SK-N-SH (cell line): ENCODE data around the gene BRINP1. TPM values are rescaled to one million over a fixed set of nuclear protein-coding genes. Genes with fewer than 3 reads are reported as not detected.

ENCODE experiments used
- CTCF ChIA-PET: fragments of 300-600, 350-600 bp; formaldehyde crosslinking; extraction: SDS; loops from one replicate; lab custom pipeline; 2021; lab: Yijun Ruan, JAX
- POLR2A ChIA-PET: fragments of 350-600 bp; sonication (Branson Sonifier 250); formaldehyde crosslinking; extraction: SDS; loops from one replicate; lab custom pipeline; 2020; ENCODE audit warnings: antibody characterized with exemption, inconsistent platforms; lab: Yijun Ruan, JAX
- DNase-seq: peaks from one replicate; pipeline ENCODE4 v3.0.0; 2012
- H2AFZ ChIP-seq: fragments of 200-600 bp; sonication (generic); 2 replicates; pipeline ENCODE4 v1.8.1; 2016; ENCODE audit warnings: antibody characterized with exemption, mild to moderate bottlenecking, low read depth
- H3F3A ChIP-seq: fragments of 200-600 bp; sonication (generic); replicated peaks from 2 replicates; pipeline ENCODE3; 2016; ENCODE audit warnings: antibody characterized with exemption, mild to moderate bottlenecking; ENCODE audit not compliant: insufficient read depth
- H3K27ac ChIP-seq, 2 experiments: fragments of 200-500 bp in 1 of 2; fragments of 200-600 bp in 1 of 2; sonication (Bioruptor generic) in 1 of 2; sonication (generic), shearing (Covaris generic) in 1 of 2; 2 replicates each; pipeline versions ENCODE4 v1.5.1 to v1.6.1; 2014 to 2016; ENCODE audit warnings: low read depth in 2 of 2, inconsistent platforms in 1 of 2, low read length in 1 of 2, mild to moderate bottlenecking in 1 of 2, mixed read lengths in 1 of 2
- H3K27me3 ChIP-seq: fragments of 200-600 bp; sonication (generic), shearing (Covaris generic); 2 replicates; pipeline ENCODE4 v1.6.1; 2016; ENCODE audit warnings: mixed run types; ENCODE audit not compliant: insufficient read depth
- H3K36me3 ChIP-seq, 2 experiments: fragments of 200-500 bp in 1 of 2; fragments of 200-600 bp in 1 of 2; sonication (Bioruptor generic) in 1 of 2; sonication (generic) in 1 of 2; replicated peaks in 1 of 2; 2 replicates each; pipeline versions ENCODE3 to v1.5.1; 2014 to 2016; ENCODE audit warnings: low read length in 1 of 2, mild to moderate bottlenecking in 1 of 2; ENCODE audit not compliant: insufficient read depth in 2 of 2, control insufficient read depth in 1 of 2
- H3K4me1 ChIP-seq, 2 experiments: fragments of 200-500 bp in 1 of 2; fragments of 200-600 bp in 1 of 2; sonication (Bioruptor generic) in 1 of 2; sonication (generic), shearing (Covaris generic) in 1 of 2; 2 replicates each; pipeline versions ENCODE4 v1.5.1 to v1.6.1; 2014 to 2016; ENCODE audit warnings: low read depth in 1 of 2, low read length in 1 of 2, mixed run types in 1 of 2; ENCODE audit not compliant: insufficient read depth in 2 of 2, control insufficient read depth in 1 of 2
- H3K4me2 ChIP-seq: fragments of 200-600 bp; sonication (generic), shearing (Covaris generic); 2 replicates; pipeline ENCODE4 v1.6.1; 2017; ENCODE audit warnings: mixed run types
- H3K4me3 ChIP-seq, 2 experiments: fragments of 200-500 bp in 1 of 2; fragments of 200-600 bp in 1 of 2; sonication (Bioruptor generic) in 1 of 2; sonication (generic), shearing (Covaris generic) in 1 of 2; 2 replicates each; pipeline versions ENCODE4 v1.5.1 to v1.8.1; 2014 to 2016; ENCODE audit warnings: low read depth in 2 of 2, inconsistent platforms in 1 of 2, low read length in 1 of 2, mild to moderate bottlenecking in 1 of 2, mixed read lengths in 1 of 2, moderate library complexity in 1 of 2
- H3K79me2 ChIP-seq: fragments of 200-600 bp; sonication (generic); 2 replicates; pipeline ENCODE4 v1.8.1; 2017; ENCODE audit warnings: mild to moderate bottlenecking; ENCODE audit not compliant: insufficient read depth
- H3K9ac ChIP-seq: fragments of 200-600 bp; sonication (generic); 2 replicates; pipeline ENCODE4 v1.6.1; 2017; ENCODE audit warnings: mixed run types
- H3K9me2 ChIP-seq: fragments of 200-600 bp; sonication (generic); 2 replicates; pipeline ENCODE4 v1.6.1; 2017; ENCODE audit warnings: mixed run types
- H3K9me3 ChIP-seq: fragments of 200-600 bp; sonication (generic); 2 replicates; pipeline ENCODE4 v1.6.1; 2017; ENCODE audit warnings: mixed run types, mild to moderate bottlenecking, moderate library complexity
- H4K20me1 ChIP-seq: fragments of 200-600 bp; sonication (generic); 2 replicates; pipeline ENCODE4 v1.6.1; 2017; ENCODE audit warnings: mild to moderate bottlenecking, mixed run types; ENCODE audit not compliant: insufficient read depth
- EZH2phosphoT487 ChIP-seq: fragments of 200-600 bp; sonication (generic); IDR thresholded peaks from 2 replicates; pipeline ENCODE4 v1.6.1; 2017; ENCODE audit warnings: low read depth, mixed run types, mild to moderate bottlenecking, antibody characterized with exemption, moderate library complexity, borderline replicate concordance
- FOXJ3 ChIP-seq: sonication (generic); formaldehyde crosslinking; IDR thresholded peaks from 2 replicates; pipeline ENCODE4 v1.5.1; 2020; ENCODE audit warnings: mild to moderate bottlenecking, missing genetic modification reagents
- FOXM1 ChIP-seq: IDR thresholded peaks from 2 replicates; pipeline ENCODE4 v1.4.0; 2012; ENCODE audit warnings: low read depth, mild to moderate bottlenecking
- IRF3 ChIP-seq: fragments of 150-350 bp; IDR thresholded peaks from 2 replicates; pipeline ENCODE4 v1.6.1; 2016; ENCODE audit warnings: mild to moderate bottlenecking, low read depth, low read length
- JUND ChIP-seq: IDR thresholded peaks from 2 replicates; pipeline ENCODE4 v1.4.0; 2012
- POLR2AphosphoS5 ChIP-seq: IDR thresholded peaks from 2 replicates; pipeline ENCODE4 v1.6.1; 2012; ENCODE audit warnings: low read depth, low read length
- RAD21 ChIP-seq: IDR thresholded peaks from 2 replicates; pipeline ENCODE4 v1.6.1; 2012; ENCODE audit warnings: mild to moderate bottlenecking, low read length
- RXRA ChIP-seq: IDR thresholded peaks from 2 replicates; pipeline ENCODE4 v1.4.0; 2012; ENCODE audit warnings: low read depth, mild to moderate bottlenecking, borderline replicate concordance
- SMC3 ChIP-seq: IDR thresholded peaks from 2 replicates; pipeline ENCODE4 v1.6.1; 2012; ENCODE audit warnings: low read depth, low read length, improper control_type of control experiment
- TAF1 ChIP-seq: IDR thresholded peaks from 2 replicates; pipeline ENCODE4 v1.6.1; 2012; ENCODE audit warnings: low read depth, mild to moderate bottlenecking, low read length, moderate library complexity, borderline replicate concordance
- USF1 ChIP-seq: IDR thresholded peaks from 2 replicates; pipeline ENCODE4 v1.4.0; 2012; ENCODE audit warnings: low read depth, borderline replicate concordance
- YY1 ChIP-seq: IDR thresholded peaks from 2 replicates; pipeline ENCODE4 v1.4.0; 2012; ENCODE audit warnings: low read depth, mild to moderate bottlenecking
- WGBS: methylation state at CpG from one replicate; pipeline ENCODE4 v1.1.6; 2017; ENCODE audit warnings: low lambda C conversion rate; 5-methylcytosine and 5-hydroxymethylcytosine counted together
- polyA plus RNA-seq, 3 experiments: library from polyadenylated mRNA; depleted of rRNA; stranded (reverse); fragments of >200 nt; gene quantifications; 2 replicates each; pipeline ENCODE4 v1.2.3, GENCODE V29; 2012

Gene BRINP1
- polyA plus RNA-seq, 1 of the 3 experiments (the other 2 are of a cell fraction): 0.41 TPM

DNA sequence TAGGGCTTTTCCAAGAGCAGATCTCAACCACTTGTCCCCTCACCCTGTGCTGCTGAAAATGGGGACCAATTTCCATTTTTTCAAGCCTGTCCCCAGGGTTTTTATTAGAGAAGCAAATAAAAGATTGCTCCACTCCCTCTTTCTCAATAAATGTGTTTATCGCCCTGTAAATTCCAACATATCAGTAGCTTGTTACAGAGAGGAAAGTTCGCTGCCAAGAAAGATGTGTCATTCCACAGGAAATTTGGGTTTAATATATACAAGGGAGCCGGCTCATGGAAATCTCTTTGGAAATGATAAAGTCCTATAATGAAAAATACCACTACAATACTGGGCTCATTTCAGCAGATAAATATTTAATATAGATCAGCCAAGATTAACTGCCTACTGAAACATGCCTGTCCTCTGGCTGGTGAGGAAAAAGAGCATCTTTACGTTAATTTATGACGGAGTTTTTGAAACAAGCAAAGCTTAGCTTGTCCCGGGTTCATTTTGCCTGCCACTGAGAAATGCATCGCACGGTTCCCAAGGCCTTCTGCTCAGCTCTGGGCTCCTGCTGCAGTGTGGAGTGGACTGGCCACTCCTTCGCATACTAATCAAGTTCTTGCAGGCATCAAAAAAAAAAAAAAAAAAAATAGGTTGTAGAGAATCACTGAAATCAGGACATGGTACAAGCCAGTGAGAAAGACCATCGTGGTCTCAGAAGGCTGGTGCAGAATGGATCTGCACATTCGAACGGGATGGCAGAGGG, 84.5 kb downstream of the BRINP1 start (continued):
- TF ChIP-seq USF1: no peak
- TF ChIP-seq FOXJ3 (CRISPR knock-in tag): no peak

DNA sequence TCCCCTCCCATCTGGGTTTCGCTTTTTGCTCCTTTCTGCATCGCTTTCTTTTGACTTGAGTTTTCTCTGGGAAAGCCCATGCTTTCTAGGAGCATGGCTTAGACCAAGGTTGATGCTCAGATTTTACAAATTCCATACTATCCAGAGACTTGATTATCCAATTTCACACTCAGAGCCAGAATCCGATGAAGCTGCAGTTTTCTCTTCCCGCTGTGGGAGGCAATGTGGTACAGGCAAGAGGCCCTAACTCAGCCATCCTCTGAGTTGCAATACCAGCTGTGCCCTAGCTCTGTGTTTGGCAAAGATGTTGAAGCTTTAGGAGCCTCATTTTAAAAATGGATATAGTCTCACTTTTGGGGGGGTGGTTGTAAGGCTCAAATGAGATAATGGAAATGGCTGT, 85.1 kb downstream of the BRINP1 start:
- no peaks in the 10 kb centered on the region for H3K27me3 ChIP-seq
- peak; percentile 28 for DNase-seq
- H3K27ac ChIP-seq: no peak overlapping the region
- H3K9ac ChIP-seq: no peak overlapping the region
- no peaks in the 10 kb centered on the region for H3K36me3 ChIP-seq
- H3F3A ChIP-seq: no peaks in the 10 kb centered on the region
- no peak overlapping the region for H3K4me2 ChIP-seq
- no peak overlapping the region for H3K4me3 ChIP-seq
- no peaks in the 10 kb centered on the region for H3K9me3 ChIP-seq
- 62% methylated on average over 4 of the region's 4 CpGs for WGBS
- no peak for TF ChIP-seq POLR2AphosphoS5
- no peak for TF ChIP-seq RXRA
- peak; percentile 56 for TF ChIP-seq RAD21
- TF ChIP-seq FOXM1: no peak
- TF ChIP-seq IRF3: no peak
- TF ChIP-seq SMC3: peak; percentile 16; the same call in 1 of the 2 replicates
- H3K9me2 ChIP-seq: no peaks in the 10 kb centered on the region
- no peaks in the 10 kb centered on the region for H3K4me1 ChIP-seq
- POLR2A ChIA-PET: no interaction called here
- CTCF ChIA-PET: interaction anchor here (1.0 kb wide), 1 partner anchor 10 kb away, joined by 5 read pairs; no protein-coding TSS in a partner anchor
- no peak overlapping the region for H2AFZ ChIP-seq
- H4K20me1 ChIP-seq: no peaks in the 10 kb centered on the region
- H3K79me2 ChIP-seq: no peaks in the 10 kb centered on the region

DNA sequence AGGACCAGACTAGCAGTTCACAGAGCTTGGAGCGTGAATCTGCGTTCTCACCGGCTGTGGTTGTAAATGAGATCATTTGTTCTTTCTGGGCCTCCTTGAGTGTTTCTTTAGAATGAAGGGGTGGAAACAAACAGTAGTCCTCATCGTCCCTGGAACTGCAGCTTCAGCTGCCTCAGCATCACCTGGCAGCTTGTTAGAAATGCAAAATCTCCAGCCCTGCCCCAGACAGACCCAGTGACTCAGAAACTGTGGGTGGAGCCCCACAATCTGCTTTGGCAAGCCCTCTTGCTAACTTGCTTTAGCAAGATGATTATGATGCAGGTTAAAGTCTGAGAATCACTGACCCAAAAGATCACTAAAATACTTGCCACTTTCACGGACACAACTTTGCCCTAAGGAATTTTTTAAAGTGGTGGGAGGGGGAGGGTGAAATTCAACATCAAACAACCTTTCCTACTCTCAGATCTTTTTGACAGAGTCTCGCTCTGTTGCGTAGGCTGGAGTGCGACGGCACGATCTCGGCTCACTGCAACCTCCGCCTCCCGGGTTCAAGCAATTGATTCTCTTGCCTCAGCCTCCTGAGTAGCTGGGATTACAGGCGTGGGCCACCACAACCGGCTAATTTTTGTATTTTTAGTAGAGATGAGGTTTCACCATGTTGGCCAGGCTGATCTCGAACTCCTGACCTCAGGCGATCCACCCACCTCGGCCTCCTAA, 86.0 kb downstream of the BRINP1 start:
- no peak overlapping the region for H2AFZ ChIP-seq
- no peaks in the 10 kb centered on the region for H3K27me3 ChIP-seq
- H3F3A ChIP-seq: no peaks in the 10 kb centered on the region
- no peak overlapping the region for H3K9ac ChIP-seq
- no peaks in the 10 kb centered on the region for H3K79me2 ChIP-seq
- H3K36me3 ChIP-seq: no peaks in the 10 kb centered on the region
- no peak for TF ChIP-seq JUND
- no peak for TF ChIP-seq EZH2phosphoT487
- no peak for TF ChIP-seq FOXJ3 (CRISPR knock-in tag)
- no peak for TF ChIP-seq TAF1
- TF ChIP-seq YY1: no peak
- H3K9me3 ChIP-seq: no peaks in the 10 kb centered on the region
- no peaks in the 10 kb centered on the region for H3K9me2 ChIP-seq
- H3K27ac ChIP-seq: no peak overlapping the region
- H3K4me3 ChIP-seq: no peak overlapping the region
- no peak for DNase-seq
- CTCF ChIA-PET: interaction anchor here (0.8 kb wide), 1 partner anchor 687 kb away, joined by 3 read pairs; no protein-coding TSS in a partner anchor
- no peaks in the 10 kb centered on the region for H4K20me1 ChIP-seq
- H3K4me1 ChIP-seq: no peaks in the 10 kb centered on the region
- WGBS: 63% methylated on average over 18 of the region's 18 CpGs
- H3K4me2 ChIP-seq: no peak overlapping the region
- POLR2A ChIA-PET: no interaction called here
